Ovary (tissue), 9 donors: ENCODE results near the gene DHCR24. TPM values are rescaled to one million over a fixed set of nuclear protein-coding genes. Genes with fewer than 3 reads are reported as not detected.

ENCODE experiments used
- DNase-seq, 5 donors: peaks; one replicate each; pipeline ENCODE4 v3.0.0-alpha.2; 2019 to 2020
- H3K27ac ChIP-seq, 2 donors: fragments of 200-600 bp; one replicate each; pipeline versions ENCODE4 v1.5.1 to v1.8.0; 2019 to 2022
- H3K27me3 ChIP-seq: fragments of 200-600 bp; one replicate; pipeline ENCODE4 v1.8.0; 2022
- H3K36me3 ChIP-seq: fragments of 200-600 bp; sonication (generic); one replicate; pipeline ENCODE4 v1.5.1; 2019
- H3K4me1 ChIP-seq: one replicate; pipeline ENCODE4 v1.8.1; 2013; ENCODE audit warnings: mild to moderate bottlenecking, moderate library complexity; ENCODE audit not compliant: insufficient read depth
- H3K4me3 ChIP-seq: fragments of 200-600 bp; sonication (generic); one replicate; pipeline ENCODE4 v1.5.1; 2017
- H3K9me3 ChIP-seq, 2 donors: fragments of 200-600 bp in 1 of 2; sonication (generic) in 1 of 2; one replicate each; pipeline versions ENCODE4 v1.5.1 to v1.8.1; 2013 to 2019; ENCODE audit warnings: mild to moderate bottlenecking in 1 of 2, moderate library complexity in 1 of 2
- CTCF ChIP-seq, 3 donors: fragments of 450-650 bp in 2 of 3; fragments of 200-600 bp in 1 of 3; IDR thresholded peaks; one replicate each; pipeline versions ENCODE4 v1.5.1 to v1.8.0; 2016 to 2022; ENCODE audit warnings: antibody characterized with exemption in 3 of 3, mild to moderate bottlenecking in 1 of 3
- EP300 ChIP-seq: sonication (generic); formaldehyde crosslinking; IDR thresholded peaks from one replicate; pipeline ENCODE4 v1.6.1; 2017; ENCODE audit warnings: antibody characterized with exemption
- POLR2A ChIP-seq: fragments of 450-650 bp; IDR thresholded peaks from one replicate; pipeline ENCODE4 v1.6.1; 2017; ENCODE audit warnings: antibody characterized with exemption, mild to moderate bottlenecking, moderate library complexity
- WGBS, 3 donors: extraction: QIAGEN DNeasy Blood & Tissue Kit in 1 of 3; methylation state at CpG; one replicate each; pipeline versions ENCODE4 v1.1.5 to v1.1.7; 2013 to 2017; 5-methylcytosine and 5-hydroxymethylcytosine counted together
- intact Hi-C, 4 donors: fragments of 100-400 bp; cut with DNase I; formaldehyde crosslinking; loops; one replicate each; pipeline versions ENCODE4 v1.11.0 to v1.15.1; 2022 to 2023
- polyA plus RNA-seq, 2 donors: library from polyadenylated mRNA; stranded (reverse); fragments of 200-250 nt in 1 of 2; fragments of 350-450 nt in 1 of 2; fragmentation: Illumina TruSeq in 1 of 2; extraction: RNeasy Lipid Tissue Mini Kit (QIAGEN cat#74804) in 1 of 2; gene quantifications; one replicate each; pipeline ENCODE4 v1.2.3, GENCODE V29; 2013 to 2014
- total RNA-seq, 7 donors: library from RNA; depleted of rRNA in 2 of 7; stranded (reverse); fragments of >200 nt in 2 of 7; fragmentation: NEBNext Ultra II Directional in 3 of 7; extraction: Animal tissue kit (Norgen Biotek cat#: 25700) in 3 of 7; gene quantifications; one replicate each; pipeline versions ENCODE4 v1.1.0 to v1.2.4, GENCODE V29; 2016 to 2023
- donor health status: DM: no; HTN: no; CAD: no; lungs with moderate emphysema.
- donor health status: DM: no; HTN: no; CAD: no.
- donor health status: Bipolar disorder and iron deficiency.
- donor health status: DM: yes; HTN: yes; CAD: no.
- donor health status: DM: no; HTN: no; CAD: no.
- donor health status: DM: yes; HTN: yes; CAD: no.

The DHCR24 gene
- total and polyA plus RNA-seq, 9 donors = 10.5 to 1,394 (median 74.6) TPM

DNA sequence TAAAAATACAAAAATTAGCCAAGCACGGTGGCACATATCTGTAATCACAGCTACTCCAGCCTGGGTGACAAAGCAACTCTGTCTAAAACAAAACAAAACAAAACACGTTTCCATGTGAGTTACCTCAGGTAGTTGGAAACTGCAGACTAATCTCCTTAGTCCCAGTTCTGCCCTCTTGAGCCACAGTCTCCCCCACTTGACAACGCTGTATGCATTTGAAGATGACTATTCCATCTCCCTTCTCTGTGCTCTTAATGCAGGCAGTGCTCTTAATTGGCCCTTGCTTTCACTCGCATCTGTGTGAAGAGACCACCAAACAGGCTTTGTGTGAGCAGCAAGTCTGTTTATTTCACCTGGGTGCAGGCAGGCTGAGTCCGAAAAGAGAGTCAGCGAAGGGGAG, 19.6 kb upstream of the DHCR24 start:
- Histone ChIP-seq H3K4me3 (no peak overlapping the region), H3K27me3 (no peaks in the 10 kb centered on the region), H3K27ac (no peak overlapping the region), H3K4me1 (no peaks in the 10 kb centered on the region), H3K36me3 (no peaks in the 10 kb centered on the region), H3K9me3 (no peaks in the 10 kb centered on the region)
- WGBS, 3 donors = 82 to 91% (median 91%) methylated on average over 6 of the region's 6 CpGs
- intact Hi-C loops = no loop called here
- no peak for DNase-seq
- TF ChIP-seq CTCF (IDR thresholded peaks at IDR 0.05) (no peak), EP300 (no peak), POLR2A (no peak)

GRCh38 chr1:54904476-54905048, 17.6 kb upstream of the DHCR24 start:
- H3K36me3 ChIP-seq = no peaks in the 10 kb centered on the region
- H3K27me3 ChIP-seq = no peaks in the 10 kb centered on the region
- WGBS, 3 donors = 44 to 88% (median 59%) methylated on average over 2 of the region's 2 CpGs
- intact Hi-C loops = no loop called here
- no peaks in the 10 kb centered on the region for H3K4me1 ChIP-seq
- TF ChIP-seq CTCF (IDR thresholded peaks at IDR 0.05) (no peak), POLR2A (no peak), EP300 (no peak)
- H3K4me3 ChIP-seq = no peak overlapping the region
- H3K27ac ChIP-seq = no peak overlapping the region
- DNase-seq = no peak
- no peaks in the 10 kb centered on the region for H3K9me3 ChIP-seq

DNA sequence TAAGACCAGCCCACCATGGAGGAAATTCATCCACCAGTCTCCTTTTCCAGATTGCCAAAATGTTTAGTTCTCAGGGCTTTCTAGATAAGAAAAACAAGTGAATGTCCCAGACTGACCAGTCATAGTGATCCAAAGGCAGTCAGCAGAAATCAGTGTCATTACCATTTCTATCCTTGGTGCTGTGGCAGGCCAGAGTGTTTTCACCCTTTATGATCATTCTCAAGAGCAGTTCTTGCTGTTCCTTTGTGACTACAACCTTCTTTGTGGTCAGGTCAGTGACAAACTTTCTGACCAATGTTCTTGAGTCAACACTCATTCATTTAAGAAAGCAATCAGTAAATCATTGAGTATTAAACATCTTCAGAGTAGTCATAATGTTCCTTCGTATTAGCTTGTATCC, 7.3 kb upstream of the DHCR24 start:
- TF ChIP-seq POLR2A (no peak), EP300 (no peak), CTCF (IDR thresholded peaks at IDR 0.05) (no peak)
- no peak overlapping the region for H3K27ac ChIP-seq
- H3K36me3 ChIP-seq = no peaks in the 10 kb centered on the region
- H3K4me1 ChIP-seq = no peaks in the 10 kb centered on the region
- 92 to 93% (median 92%) methylated on average over 1 of the region's 1 CpG for WGBS, 3 donors
- intact Hi-C loops = no loop called here
- no peaks in the 10 kb centered on the region for H3K9me3 ChIP-seq
- no peak for DNase-seq
- no peak overlapping the region for H3K4me3 ChIP-seq
- H3K27me3 ChIP-seq = no peaks in the 10 kb centered on the region

DNA sequence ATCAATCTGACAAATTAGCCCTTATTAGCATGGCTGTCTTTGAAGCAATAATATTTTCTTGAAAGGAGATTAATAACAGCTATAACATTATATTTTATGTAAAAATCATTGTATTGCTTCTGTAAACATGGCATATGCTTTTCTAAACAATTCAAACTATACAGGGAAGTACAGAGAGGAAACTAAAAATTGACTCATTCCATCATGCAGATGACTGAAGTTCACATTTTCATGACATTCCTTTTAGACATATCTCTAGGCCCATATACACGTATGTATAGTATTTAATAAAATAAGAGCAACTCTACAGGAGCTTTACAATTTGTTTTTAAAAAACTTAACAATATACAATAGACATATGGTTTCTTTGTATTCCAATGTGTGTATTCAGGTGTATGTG, 5.6 kb upstream of the DHCR24 start:
- H3K27me3 ChIP-seq = no peaks in the 10 kb centered on the region
- no peak overlapping the region for H3K27ac ChIP-seq
- H3K36me3 ChIP-seq = no peaks in the 10 kb centered on the region
- intact Hi-C loops = no loop called here
- TF ChIP-seq POLR2A = no peak
- TF ChIP-seq CTCF (IDR thresholded peaks at IDR 0.05) = no peak
- no peak for TF ChIP-seq EP300
- 82 to 91% (median 89%) methylated on average over 1 of the region's 1 CpG for WGBS, 3 donors
- peaks cover 1% of the 10 kb centered on the region for H3K4me1 ChIP-seq
- H3K9me3 ChIP-seq = no peaks in the 10 kb centered on the region
- no peak for DNase-seq
- no peak overlapping the region for H3K4me3 ChIP-seq
